HUDEP-2 (cell line): ENCODE data around the gene GIMAP1.

Experiments used
- DNase-seq, 76 experiments: peaks; one replicate each; lab custom pipeline; 2025; ENCODE audit not compliant: unreplicated experiment in 76 of 76; lab: John Stamatoyannopoulos, UW

Gene GIMAP1

DNA sequence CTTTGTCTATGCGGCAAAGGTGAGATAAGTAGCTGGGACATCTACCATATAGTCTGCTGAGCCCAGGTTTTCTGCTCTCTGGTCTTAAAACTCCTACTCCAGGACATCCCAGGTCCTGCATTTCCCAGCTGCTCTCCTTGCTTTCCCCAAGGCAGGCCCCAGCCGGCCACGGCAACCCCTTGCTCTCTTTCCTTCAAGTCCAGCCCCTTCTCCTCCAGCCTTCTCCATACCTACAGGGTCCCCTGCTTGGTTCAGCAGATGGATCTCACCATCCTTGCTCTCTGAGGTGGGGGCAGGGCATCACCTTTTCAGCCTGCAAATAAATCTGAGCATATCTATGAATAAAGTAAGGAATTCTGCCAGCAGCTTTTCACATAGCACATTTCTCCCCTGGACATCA lies 29.5 kb downstream of the GIMAP1 start:
- no peak for DNase-seq

DNA sequence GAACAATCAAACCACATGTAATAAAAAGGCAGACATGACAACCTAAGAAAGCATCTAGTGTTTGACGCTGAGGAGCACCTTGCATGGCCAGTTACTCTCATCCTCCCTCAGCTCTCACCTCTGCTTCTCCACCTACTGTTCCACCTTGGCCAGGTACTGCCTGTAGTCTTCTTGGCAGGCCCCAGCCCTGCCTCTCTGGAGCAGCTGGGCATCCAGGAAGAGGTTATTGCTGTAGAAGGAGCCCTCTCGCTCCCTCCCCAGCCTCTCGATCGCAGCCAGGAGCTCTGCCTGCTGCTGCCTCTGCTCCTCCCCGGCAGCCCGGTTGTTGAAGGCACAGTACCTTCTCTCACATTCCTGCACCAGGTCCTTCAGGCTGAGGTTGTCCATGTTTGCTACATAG lies 30.5 kb downstream of the GIMAP1 start:
- no peak for DNase-seq

DNA sequence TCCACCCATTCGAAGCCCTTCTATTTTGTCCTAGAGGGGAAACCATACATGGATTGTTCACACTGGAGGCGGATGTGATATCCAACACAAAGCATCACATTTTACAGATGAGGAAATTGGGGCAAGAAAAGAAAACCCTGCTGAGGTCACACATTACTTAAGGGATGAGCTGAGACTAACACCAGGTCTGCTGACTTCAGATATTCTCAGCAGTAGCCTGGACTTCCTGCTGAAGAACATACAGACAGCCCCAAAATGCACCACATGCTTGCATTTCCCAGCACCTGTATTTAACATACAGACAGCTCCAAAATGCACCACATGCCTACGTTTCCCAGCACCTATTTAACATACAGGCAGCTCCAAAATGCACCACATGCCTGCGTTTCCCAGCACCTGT lies 32.0 kb downstream of the GIMAP1 start:
- no peak for DNase-seq

DNA sequence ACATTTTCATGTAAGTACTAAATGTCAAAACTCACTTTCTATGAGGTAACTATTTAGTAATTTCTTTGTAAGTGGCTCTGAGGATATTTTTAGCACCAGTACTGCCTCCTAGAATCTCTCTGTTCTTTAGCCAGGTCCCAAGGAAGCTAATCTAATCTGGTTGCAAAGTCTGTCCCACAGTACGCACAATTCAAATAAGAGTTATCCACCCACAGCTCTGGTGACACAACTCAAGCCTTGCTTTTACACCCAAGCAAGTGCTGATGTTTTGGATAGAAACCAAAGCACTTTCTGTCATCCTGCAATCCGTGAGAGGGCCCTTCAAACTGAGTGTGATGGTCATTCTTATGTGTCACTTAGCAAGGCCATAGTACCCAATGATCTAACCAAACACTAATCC lies 35.3 kb downstream of the GIMAP1 start:
- DNase-seq = no peak

DNA sequence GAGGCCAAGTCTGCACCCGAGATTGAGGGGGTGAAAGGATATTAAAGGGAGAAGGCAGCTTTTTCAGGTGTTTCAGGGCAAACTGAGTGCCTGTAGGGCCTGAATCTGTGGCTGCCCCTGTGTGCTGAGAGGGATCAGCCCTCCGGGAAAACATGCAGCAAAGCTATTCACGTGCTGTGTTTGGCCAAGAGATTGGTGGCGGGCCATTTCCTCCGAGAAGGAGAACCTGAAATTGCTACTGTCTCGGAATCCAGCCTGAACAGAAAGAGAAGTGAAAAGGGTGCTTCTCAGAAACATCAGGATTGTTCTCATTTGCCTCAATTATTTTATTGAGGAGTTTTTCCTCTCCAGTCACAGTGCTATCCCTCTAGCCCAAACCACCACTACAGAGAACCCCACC lies 36.8 kb downstream of the GIMAP1 start:
- no peak for DNase-seq

DNA sequence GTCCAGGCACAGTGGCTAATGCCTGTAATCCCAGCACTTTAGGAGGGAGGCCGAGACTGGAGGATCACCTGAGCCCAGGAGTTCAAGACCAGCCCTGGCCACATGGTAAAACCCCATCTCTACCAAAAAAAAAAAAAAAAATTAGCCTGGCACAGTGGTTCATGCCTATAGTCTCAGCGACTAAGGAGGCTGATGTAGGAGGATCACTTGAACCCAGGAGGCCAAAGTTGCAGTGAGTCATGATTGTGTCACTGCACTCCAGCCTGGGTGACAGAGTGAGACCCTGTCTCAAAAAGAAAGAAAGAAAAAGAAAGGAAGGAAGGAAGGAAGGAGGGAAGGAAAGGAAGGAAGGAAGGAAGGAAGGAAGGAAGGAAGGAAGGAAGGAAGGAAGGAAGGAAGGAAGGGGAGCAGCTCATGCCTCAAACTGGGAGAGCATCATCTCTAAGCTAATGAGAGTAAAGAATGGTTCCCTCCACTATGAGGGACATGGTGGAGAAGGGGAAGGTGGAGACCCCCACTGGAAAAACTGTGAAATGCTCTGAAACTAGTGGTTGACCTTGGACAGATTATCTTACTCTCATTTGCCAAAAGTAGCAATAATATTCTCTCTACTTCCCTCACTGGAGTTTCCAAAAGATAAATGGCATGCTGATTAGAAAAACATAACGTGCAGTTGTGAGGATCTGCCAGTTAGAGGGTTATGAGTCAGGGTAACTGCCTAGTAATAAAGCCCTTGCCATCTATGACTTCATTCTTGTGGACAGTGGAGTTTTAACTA lies 37.6 kb downstream of the GIMAP1 start:
- DNase-seq = peak in 2 of 76 experiments; percentile 8 to 20

DNA sequence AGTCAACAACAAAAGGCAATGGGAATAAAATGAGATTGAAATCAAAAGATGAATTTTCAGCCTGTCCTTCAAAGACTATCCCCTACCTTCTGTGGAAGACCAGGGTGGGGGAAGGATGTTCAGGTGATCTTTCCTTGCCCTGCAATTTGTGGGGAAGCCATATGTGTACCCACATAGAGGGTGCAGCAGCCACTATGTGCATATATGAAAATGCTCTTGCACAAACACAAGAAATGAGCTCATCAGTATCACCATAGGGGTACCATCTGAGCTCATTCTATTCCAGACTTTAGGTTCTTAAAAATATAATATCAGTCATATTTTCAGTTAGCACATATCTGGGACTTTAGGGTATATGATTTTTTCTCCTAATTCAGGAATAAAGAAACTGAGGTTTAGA lies 38.5 kb downstream of the GIMAP1 start:
- no peak for DNase-seq

DNA sequence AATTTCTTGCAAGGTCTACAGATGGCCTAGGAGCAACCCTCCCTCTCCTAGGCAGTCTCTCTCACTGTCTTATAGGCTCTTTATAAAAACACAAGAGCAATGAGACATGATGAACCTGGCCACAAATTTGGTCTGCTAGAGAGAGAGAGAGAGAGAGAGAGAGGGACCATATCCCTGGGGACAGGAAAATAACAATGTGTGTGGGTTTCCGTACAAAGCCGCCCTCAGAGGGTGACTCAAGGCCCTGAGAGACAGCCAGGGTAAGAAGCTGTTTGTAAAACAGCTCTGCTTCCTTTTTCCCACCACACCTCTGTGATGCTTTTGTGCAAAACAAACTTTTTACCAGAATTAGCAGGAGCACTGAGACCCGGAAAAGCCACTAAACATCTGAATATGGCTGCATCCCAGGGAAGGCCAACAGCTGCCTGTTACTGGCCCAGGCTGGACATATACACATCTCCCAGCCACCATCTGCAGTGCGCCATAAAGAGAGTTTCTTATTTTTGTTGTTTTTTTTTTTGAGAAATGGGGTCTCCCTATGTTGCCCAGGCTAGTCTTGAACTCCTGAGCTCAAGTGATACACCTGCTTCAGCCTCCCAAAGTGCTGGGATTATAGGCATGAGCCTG lies 39.2 kb downstream of the GIMAP1 start:
- peak in 1 of 76 experiments; percentile 6 for DNase-seq

DNA sequence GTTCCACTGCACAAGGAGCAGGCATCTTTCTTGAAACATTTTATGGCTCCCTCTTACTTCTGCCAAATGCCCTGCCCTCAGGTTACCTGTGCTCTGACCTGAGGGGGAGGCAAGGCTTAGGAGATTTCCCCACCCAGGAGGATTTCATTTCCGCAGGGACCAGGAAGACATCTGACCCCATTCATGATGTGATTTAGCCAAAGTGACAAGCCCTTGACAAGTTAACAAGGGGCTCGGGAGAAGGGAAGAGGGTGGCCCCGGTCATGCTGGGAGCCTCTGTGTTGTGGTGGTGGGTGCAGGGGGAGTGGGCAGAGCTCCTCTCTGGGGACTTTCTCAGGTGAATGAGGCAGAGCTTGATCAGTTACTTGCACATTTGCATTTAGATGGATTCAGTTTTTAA lies 39.8 kb downstream of the GIMAP1 start:
- DNase-seq = no peak

DNA sequence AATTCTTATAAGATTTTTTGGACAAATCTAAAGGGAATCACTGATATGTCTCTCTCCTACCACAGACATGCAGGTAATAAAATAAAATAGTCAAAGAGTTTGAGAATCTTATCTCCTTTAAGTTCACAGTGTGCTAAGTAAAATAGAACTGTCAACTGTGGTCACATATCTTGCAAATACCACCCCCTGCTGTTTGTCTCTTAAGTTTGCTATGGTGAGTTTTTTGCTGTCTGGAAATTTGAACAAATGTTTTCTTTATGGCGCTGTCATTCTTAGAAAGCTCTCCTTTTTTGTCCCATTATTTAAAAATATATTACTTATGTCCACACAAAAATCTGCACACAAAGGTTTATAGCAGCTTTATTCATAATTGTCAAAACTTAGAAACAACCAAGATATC lies 40.4 kb downstream of the GIMAP1 start:
- DNase-seq = peak in 2 of 76 experiments; percentile 6 to 8

DNA sequence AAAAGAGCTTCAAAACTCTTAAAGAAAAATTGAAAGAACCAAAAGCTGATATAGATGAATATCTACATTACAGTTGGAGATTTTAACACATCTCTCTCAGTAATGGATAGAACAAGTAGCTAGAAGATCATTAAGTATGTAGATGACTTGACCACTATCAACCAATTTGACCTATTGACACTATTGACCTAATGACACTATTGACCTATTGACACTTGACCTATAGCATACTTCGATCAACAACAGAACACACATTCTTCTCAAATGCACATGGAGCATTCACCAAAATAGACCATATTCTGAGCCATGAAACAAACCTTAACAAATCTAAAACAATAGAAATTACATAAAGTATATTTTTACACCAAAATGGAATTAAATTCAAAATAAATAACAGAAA lies 43.1 kb downstream of the GIMAP1 start:
- DNase-seq = no peak

DNA sequence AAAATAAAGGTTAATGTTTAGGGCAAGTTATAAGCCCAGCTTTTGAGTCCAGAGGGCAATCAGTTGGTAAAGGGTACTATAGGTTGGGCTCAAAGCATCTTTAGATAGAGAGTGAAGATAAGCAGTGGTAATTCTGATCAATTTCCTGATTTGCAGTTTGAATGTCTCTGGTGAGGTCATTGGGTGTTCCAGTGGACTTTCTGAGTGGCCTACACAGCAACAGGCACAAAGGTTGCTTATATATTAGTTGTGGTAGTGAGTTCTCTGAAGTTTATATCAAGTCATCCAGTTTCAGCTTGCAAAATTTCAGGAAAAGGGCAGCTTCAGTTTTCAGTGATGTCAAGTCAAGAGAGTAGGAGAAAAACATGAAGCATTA lies 49.9 kb downstream of the GIMAP1 start:
- DNase-seq = no peak

DNA sequence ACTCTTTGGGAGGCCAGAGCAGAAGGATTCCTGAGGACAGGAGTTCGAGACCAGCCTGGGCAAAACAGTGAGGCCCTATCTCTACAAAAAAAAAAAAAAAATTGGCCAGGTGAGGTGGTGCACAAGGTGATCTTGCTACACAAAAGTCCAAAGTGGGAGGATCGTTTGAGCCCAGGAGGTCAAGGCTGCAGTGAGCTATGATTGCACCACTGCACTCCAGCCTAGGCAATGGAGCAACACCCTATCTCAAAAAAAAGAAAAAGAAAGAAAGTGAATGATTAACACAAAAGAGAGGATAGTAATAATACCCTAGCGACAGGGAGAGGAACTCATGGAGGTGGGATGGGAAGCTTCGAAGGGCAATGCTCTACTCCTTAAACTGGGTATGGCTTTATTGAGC lies 53.4 kb downstream of the GIMAP1 start:
- no peak for DNase-seq
